PC-3 (cell line): ENCODE results near the gene PDIA6.

Experiments used
- CTCF ChIP-seq: fragments of 300-600 bp; sonication (generic); conservative IDR thresholded peaks from 2 replicates; pipeline ENCODE4 v1.5.1; 2017; ENCODE audit warnings: antibody characterized with exemption, low read depth, mild to moderate bottlenecking, low read length
- EZH2 ChIP-seq: fragments of 300-600 bp; sonication (generic); IDR thresholded peaks from one replicate; pipeline ENCODE4 v1.6.1; 2017; ENCODE audit warnings: antibody characterized with exemption, mild to moderate bottlenecking, low read length; ENCODE audit not compliant: unreplicated experiment

- TF ChIP-seq CTCF (no peak), EZH2 (no peak)
Measured at GRCh38 chr2:10770956-10771750, 41.4 kb downstream of the PDIA6 start.
